Osteoblast (primary cell): ENCODE results near the gene IL17REL. TPM values are rescaled to one million over a fixed set of nuclear protein-coding genes. Genes with fewer than 3 reads are reported as not detected.

Experiments
- DNase-seq: peaks from one replicate; pipeline ENCODE4 v3.0.0; 2011; ENCODE audit warnings: low spot score, mixed read lengths; ENCODE audit not compliant: insufficient read length; ENCODE audit errors: missing footprints
- H2AFZ ChIP-seq: 2 replicates; pipeline ENCODE4 v1.6.0; 2011; ENCODE audit warnings: mild to moderate bottlenecking, low read length
- H3K27ac ChIP-seq: 2 replicates; pipeline ENCODE4 v1.5.1; 2011; ENCODE audit warnings: mild to moderate bottlenecking, low read depth, low read length, moderate library complexity
- H3K27me3 ChIP-seq: 2 replicates; pipeline ENCODE4 v1.6.0; 2012; ENCODE audit warnings: mild to moderate bottlenecking, control low read depth, inconsistent platforms, low read length, moderate library complexity; ENCODE audit not compliant: insufficient read depth
- H3K36me3 ChIP-seq: 2 replicates; pipeline ENCODE4 v1.5.1; 2011; ENCODE audit warnings: mild to moderate bottlenecking, low read length, control low read depth, moderate library complexity; ENCODE audit not compliant: insufficient read depth
- H3K4me1 ChIP-seq: 2 replicates; pipeline ENCODE4 v1.5.1; 2011; ENCODE audit warnings: mild to moderate bottlenecking, low read length, control low read depth, moderate library complexity; ENCODE audit not compliant: insufficient read depth
- H3K4me2 ChIP-seq: 2 replicates; pipeline ENCODE4 v1.6.0; 2011; ENCODE audit warnings: mild to moderate bottlenecking, low read length; ENCODE audit not compliant: insufficient read depth
- H3K4me3 ChIP-seq: fragments of 200-600 bp; sonication (generic); 3 replicates; pipeline ENCODE4 v1.5.1; 2012; ENCODE audit warnings: mild to moderate bottlenecking, low read length, inconsistent platforms; ENCODE audit not compliant: insufficient read depth
- H3K79me2 ChIP-seq: 2 replicates; pipeline ENCODE4 v1.6.0; 2012; ENCODE audit warnings: mild to moderate bottlenecking, low read length, control low read depth, inconsistent platforms; ENCODE audit not compliant: insufficient read depth
- H3K9me3 ChIP-seq: 2 replicates; pipeline ENCODE4 v1.5.1; 2011; ENCODE audit warnings: low read depth, low read length, control low read depth
- H4K20me1 ChIP-seq: 2 replicates; pipeline ENCODE4 v1.6.0; 2012; ENCODE audit warnings: mild to moderate bottlenecking, low read length, control low read depth; ENCODE audit not compliant: insufficient read depth
- total RNA-seq: library from RNA; depleted of rRNA; stranded (reverse); fragments of >200 nt; gene quantifications from 2 replicates; pipeline ENCODE4 v1.2.3, GENCODE V29; 2012
- TF ChIP-seq, protein P1 (sequence below): IDR thresholded peaks from 2 replicates; pipeline ENCODE4 v1.5.1; 2011; ENCODE audit warnings: mild to moderate bottlenecking, low read depth, low read length, moderate library complexity; ENCODE audit errors: extremely low read depth

Gene IL17REL
- total RNA-seq, 1 donor: not detected

DNA sequence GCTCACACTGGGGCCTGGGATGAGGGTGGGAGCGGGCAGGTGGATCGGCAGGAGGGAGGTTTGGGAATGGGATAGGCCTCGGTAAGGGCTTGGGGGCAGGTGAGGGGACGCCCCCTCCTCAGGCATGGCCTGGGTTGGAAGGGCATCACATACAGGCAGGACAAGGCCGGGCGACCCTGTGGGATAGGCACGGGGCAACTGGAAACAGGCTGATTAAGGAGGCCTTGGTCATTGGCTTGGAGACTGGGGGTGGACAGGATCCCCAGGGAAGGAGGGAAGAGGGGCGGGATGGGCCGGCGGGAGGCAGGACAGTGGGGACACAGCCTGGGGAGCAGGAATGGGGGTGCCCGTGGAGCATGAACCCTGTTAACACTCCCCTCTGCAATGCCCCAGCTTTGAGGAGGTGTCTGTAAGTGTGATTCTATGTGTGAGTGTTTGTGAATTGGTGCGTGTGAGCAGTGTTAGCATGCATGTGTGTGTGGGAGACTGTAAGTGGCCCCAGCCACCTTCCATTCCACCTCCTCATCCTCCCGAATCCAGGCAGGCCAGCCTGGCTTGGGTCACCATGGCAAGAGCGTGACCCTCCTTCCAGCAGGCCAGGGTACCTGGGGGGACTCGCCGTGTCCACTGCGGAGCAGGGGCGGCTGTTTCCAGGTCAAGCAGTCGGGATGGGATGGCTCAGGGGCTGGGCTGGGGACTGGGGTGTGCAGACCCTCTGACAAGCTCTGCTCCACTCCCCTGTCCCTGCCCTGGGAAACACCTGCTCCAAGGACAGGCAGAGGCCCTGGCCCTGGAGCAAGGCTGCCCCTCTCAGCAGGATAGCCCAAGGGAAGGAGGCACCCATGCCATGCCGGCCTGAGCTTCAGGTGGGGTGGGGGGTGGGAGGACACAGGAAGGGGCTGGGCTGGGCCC, 55.4 kb downstream of the IL17REL start:
- Histone ChIP-seq H3K4me2 (no peak overlapping the region), H4K20me1 (peaks cover 7% of the 10 kb centered on the region), H3K27me3 (no peaks in the 10 kb centered on the region), H3K36me3 (no peaks in the 10 kb centered on the region), H2AFZ (no peak overlapping the region), H3K79me2 (peaks cover 8% of the 10 kb centered on the region), H3K4me1 (peaks cover 13% of the 10 kb centered on the region), H3K4me3 (no peak overlapping the region), H3K9me3 (no peaks in the 10 kb centered on the region), H3K27ac (no peak overlapping the region)
- TF ChIP-seq, protein P1, sequence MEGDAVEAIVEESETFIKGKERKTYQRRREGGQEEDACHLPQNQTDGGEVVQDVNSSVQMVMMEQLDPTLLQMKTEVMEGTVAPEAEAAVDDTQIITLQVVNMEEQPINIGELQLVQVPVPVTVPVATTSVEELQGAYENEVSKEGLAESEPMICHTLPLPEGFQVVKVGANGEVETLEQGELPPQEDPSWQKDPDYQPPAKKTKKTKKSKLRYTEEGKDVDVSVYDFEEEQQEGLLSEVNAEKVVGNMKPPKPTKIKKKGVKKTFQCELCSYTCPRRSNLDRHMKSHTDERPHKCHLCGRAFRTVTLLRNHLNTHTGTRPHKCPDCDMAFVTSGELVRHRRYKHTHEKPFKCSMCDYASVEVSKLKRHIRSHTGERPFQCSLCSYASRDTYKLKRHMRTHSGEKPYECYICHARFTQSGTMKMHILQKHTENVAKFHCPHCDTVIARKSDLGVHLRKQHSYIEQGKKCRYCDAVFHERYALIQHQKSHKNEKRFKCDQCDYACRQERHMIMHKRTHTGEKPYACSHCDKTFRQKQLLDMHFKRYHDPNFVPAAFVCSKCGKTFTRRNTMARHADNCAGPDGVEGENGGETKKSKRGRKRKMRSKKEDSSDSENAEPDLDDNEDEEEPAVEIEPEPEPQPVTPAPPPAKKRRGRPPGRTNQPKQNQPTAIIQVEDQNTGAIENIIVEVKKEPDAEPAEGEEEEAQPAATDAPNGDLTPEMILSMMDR: no peak
- no peak for DNase-seq

DNA sequence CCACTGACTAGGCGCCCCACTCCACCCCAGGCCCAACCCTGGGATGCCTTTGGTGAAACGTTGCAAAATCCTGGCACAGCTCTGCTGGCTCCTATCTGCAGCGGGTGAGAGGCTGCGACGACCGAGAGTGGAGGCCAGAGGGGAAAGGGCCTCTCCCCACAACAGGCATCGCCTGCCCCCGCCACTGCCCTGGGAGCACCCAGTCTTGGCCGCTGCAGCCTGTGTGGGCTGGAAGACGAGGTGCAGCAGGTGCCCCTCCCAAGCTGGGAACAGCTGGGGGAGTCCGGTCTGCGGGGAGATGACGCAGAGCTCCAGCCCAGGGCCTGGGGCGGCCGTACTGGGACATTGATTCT, 56.2 kb downstream of the IL17REL start:
- H3K27ac ChIP-seq: no peak overlapping the region
- no peak overlapping the region for H2AFZ ChIP-seq
- H3K9me3 ChIP-seq: no peaks in the 10 kb centered on the region
- TF ChIP-seq, protein P1: no peak
- no peak overlapping the region for H3K4me2 ChIP-seq
- no peaks in the 10 kb centered on the region for H3K27me3 ChIP-seq
- DNase-seq: no peak
- no peaks in the 10 kb centered on the region for H3K36me3 ChIP-seq
- H3K79me2 ChIP-seq: peaks cover under 1% of the 10 kb centered on the region
- H3K4me3 ChIP-seq: no peak overlapping the region
- peaks cover under 1% of the 10 kb centered on the region for H4K20me1 ChIP-seq
- H3K4me1 ChIP-seq: peaks cover 20% of the 10 kb centered on the region

DNA sequence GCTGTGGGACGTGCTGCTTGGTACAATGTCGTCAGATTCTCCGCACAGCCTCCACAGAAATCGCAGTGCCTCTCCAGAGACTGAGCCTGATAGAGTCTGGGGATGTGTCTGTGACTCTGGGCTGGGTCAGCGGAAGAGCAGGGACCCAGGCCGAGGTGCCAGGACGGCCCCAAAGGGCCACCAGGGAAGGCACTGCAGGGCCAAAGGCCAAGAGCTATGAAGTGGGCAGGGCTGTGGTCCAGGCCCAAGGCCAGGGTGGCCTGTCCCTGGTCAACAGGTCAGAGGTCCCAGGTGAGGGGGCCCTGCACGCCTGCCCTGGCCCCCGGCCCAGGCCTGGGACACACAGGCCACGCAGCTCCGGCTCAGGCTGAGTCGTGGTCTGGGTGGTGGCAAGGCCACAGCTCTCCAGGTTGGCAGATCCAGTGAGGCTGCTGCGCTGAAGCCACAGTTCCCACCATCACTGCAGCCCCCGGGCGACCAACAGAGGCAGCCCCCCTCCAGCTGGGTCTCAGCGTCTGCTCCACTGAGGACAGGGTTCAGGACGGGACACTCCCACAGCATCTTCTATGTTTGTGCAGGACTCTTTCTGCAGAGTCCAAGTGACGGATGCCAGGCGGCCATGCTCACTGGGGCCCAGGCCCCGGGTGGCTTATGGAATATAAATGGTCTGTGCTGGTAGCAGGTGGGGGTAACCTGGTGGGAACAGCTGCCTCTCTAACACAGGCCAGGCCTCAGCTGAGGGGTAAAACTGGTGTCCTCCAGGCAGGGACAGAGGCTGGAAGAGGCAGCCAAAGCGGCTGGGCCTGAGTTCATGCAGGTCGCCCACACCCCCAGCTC, 56.8 kb downstream of the IL17REL start:
- Histone ChIP-seq H4K20me1 (no peaks in the 10 kb centered on the region), H3K36me3 (no peaks in the 10 kb centered on the region), H3K9me3 (no peaks in the 10 kb centered on the region), H3K79me2 (no peaks in the 10 kb centered on the region), H3K4me1 (peaks cover 20% of the 10 kb centered on the region), H3K4me2 (no peak overlapping the region), H3K4me3 (no peak overlapping the region), H3K27ac (no peak overlapping the region), H3K27me3 (no peaks in the 10 kb centered on the region), H2AFZ (no peak overlapping the region)
- TF ChIP-seq, protein P1: no peak
- no peak for DNase-seq
